HG03108 (cell line): ENCODE results near the gene NUP210L.
"Not testable (repeated sequence)": the region's sequence is repeated elsewhere in the genome, so short reads cannot be mapped to it uniquely, and the experiment has no call there.

Experiments used
- ATAC-seq: cut with Tn5 transposase; IDR thresholded peaks from one replicate; pipeline ENCODE4 v1.9.1; 2021; ENCODE audit warnings: moderate library complexity; ENCODE audit not compliant: unreplicated experiment

Gene NUP210L

DNA sequence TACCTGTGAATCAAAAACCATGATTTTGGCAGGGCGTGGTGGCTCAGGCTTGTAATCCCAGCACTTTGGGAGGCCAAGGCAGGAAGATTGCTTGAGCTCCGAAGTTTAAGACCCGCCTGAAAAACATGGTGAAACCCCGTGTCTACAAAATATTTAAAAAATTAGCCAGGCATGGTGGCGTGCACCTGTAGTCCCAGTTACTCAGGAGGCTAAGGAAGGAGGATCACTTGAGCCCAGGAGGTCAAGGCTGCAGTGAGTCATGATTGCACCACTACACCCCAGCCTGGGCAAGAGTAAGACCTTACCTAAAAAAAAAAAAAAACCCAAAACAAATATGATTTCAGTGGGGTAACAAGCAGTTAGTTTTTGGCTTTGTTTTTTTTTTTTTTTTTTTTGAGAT, 54.7 kb downstream of the NUP210L start:
- not testable (repeated sequence) for ATAC-seq

DNA sequence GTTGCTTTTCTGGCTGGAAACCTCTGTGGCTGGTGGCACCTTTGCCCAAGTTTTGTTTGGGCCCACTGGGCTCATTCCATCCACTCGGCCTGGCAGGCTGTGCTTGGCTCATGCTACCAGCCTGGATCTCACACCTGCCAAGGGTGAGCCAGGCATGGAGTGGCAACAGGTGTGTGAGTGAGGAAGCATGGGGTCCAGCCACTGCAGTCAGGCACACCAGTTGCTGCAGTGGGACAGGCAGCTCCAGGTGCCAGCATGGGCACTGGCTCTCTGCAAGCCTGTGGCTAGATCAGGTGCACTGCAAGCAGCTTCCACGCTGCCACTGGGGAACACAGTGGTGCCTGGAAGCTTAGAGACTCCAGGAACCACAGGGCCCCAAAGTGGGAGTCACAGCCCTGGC, 57.0 kb downstream of the NUP210L start:
- ATAC-seq = no peak

DNA sequence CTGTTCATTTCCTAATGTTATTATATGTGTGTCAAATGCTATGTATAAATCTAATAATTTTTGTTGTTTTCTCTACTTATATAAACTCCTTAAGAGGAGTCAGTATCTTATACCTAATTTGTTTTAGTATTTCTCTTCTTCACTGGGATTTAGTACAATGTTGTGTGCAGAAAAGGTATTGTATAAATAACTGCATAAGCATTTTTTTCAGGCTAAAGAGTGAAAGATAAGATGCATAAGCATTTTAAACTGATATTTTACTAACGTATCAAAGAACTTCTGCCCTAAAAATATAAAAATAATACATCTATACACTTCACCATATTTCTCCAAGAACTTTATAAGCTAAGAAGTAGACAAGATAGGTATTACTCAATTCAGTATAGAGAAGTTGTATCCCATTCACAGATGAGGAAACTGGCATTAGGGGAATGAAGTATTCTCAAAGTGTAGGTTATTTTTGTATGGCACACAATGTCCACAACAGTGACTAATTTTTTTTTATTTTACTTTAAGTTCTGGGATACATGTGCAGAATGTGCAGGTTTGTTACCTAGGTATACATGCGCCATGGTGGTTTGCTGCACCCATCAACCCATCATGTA, 59.3 kb downstream of the NUP210L start:
- no peak for ATAC-seq

DNA sequence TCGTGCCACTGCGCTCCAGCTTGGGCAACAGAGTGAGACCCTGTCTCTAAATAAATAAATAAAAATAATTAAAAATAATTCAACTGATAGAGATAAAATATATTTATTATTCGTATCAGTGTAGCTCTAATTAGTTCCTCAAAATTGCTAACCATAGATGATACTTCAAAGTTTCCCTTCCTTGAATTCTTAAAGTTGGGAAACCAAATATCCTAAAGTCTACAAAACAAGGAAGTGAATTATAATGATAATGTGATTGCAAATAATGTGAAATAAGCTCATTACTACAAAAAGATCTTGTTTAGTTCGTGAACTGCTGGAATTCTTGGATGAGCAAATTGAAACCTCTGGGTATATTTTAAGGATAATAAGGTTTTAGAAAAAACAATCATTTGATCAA, 60.5 kb downstream of the NUP210L start:
- ATAC-seq = no peak

DNA sequence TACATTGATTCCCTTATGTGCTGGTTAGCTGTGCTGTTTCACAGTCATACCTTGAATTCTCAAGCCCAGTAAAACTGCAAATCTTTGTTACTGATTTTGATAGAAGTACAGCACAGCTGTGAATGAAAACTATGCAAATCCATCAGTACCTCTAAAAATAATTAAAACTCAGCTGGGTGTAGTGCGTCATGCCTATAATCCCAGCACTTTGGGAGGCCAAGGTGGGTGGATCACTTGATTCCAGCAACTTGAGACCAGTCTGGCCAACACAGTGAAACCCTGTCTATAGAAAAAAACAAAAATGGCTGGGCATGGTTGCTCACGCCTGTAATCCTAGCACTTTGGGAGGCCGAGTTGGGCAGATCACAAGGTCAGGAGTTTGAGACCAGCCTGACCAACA, 61.2 kb downstream of the NUP210L start:
- no peak for ATAC-seq

DNA sequence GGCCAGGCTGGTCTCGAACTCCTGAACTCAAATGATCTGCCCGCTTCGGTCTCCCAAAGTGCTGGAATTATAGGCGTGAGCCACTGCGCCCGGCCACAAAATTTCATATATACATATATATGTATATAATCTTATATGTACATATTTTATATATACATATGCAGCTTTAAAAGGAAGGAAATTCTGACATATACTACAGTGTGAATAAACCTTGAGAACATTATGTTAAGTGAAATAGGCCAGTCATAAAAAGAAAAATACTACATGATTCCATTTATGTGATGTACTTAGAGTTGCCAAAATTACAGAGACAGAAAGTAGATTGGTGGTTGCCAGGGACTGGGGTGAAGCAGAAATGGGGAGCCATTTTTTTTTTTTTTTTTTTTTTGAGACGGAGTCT, 63.2 kb downstream of the NUP210L start:
- ATAC-seq = no peak

DNA sequence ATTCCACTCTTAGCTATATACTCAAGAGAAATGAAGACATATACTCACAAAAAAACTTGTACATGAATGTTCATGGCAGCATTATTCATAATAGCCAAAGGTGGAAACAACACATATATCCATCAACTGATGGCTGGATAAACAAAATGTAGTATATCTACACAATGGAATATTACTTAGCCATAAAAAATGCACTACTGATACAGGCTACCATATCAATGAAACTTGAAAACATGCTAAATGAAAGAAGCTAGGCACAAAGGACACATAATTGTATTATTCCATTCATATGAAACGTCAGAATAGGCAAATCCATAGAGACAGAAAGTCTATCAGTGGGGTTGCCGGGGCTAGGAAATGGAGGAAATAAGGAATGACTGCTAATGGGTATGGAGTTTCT, 67.3 kb downstream of the NUP210L start:
- ATAC-seq = no peak

DNA sequence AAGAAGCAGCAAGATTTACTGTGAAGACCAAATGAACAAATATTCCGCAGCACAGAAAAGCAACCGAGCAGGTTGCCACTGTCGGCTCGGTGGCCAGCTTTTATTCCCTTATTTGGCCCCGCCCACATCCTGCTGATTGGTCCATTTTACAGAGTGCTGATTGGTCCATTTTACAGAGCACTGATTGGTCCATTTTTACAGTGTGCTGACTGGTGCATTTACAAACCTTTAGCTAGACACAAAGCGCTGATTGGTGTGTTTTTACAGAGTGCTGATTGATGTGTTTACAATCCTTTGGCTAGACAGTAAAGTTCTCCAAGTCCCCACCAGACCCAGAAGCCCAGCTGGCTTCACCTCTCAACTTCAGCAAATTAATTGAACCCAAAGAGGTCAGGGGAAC, 71.8 kb downstream of the NUP210L start:
- ATAC-seq = not testable (repeated sequence)

DNA sequence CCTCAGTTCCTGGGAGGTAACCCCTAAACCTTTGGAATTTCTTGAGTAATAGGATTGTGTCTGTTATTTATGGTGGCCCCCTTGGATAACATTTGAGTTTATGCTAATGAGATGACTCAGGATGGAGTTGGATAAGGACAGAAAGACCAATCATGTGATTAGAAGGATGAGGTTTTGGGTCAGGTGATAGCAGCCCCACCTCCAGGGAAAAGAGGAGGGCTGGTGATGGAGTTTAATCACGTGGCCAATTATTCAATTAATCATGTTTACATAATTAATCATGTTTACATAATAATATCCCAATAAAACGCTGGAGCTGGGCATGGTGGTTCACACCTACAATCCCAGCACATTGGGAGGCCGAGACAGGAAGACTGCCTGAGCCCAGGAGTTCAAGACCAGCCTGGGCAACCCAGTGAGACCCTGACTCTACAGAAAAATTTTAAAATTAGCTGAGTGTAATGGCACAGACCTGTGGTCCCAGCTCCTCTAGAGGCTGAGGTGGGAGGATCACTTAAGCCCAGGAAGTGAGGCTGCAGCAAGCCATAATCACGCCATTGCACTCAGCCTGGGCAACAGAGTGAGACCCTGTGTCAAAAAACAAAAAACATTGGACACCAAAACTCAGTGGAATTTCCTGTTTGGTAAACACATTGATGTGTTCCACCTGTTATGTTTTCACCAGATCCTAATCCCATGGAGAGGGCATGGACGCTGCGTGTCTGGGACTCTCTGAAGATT, 73.3 kb downstream of the NUP210L start:
- ATAC-seq = no peak

DNA sequence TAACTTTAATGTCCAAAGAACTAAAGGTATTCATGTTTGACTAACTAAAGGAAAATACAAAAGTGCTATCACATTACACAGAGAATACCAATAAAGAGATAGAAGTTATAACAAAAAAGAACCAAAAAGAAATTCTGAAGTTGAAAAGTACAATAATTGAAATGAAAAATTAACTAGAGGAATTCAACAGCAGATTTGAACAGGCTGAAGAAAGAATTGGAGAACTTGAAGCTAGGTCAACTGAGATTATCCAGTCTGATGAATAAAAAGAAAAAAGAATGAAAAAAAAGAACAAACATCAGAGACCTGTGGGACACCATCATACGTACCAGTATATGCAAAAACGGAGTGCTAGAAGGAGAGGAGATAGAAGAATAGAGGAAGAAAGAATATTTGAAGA, 78.5 kb downstream of the NUP210L start:
- no peak for ATAC-seq

DNA sequence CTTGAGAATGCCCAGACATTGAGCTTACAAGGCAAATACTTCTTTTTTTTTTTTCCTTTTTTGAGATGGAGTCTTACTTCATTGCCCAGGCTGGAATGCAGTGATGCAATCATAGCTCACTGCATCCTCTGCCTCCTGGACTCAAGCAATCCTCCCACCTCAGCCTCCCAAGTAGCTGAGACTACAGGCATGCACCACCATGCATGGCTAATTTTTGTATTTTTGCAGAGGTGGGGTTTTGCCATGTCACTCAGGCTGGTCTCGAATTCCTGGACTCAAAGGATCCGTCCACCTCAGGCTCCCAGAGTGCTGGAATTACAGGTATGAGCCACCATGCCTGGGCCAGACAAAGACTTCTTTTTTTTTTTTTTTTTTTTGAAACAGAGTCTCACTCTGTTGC, 79.1 kb downstream of the NUP210L start:
- ATAC-seq = no peak

DNA sequence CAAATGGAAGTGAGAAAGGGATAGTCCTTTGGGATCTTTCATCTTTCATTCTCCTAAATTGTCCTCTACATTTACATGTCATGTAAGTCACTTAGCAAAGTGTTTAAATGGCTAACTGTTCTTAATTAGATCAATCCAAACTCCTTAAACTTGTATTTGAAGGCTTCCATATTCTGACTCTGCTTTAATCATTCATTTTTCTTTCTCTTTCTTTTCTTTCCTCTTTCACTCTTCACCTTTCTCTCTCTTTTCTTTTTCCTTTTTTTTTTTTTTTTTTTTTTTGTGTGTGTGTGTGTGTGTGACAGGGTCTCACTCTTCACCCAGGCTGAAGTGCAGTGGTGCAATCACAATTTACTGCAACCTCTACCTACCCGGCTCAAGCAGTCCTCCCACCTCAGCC, 92.6 kb downstream of the NUP210L start:
- ATAC-seq = no peak

DNA sequence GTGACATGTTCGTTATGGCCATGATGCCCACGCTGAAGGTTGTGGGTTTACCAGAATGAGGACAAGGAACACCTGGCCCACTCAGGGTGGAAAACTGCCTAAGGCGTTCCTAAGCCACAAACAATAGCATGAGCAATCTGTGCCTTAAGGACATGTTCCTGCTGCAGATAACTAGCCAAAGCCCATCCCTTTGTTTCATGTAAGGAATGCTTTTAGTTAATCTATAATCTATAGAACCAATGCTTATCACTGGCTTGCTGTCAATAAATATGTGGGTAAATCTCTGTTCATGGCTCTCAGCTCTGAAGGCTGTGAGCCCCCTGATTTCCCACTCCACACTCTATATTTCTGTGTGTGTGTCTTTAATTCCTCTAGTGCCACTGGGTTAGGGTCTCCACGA, 107.4 kb downstream of the NUP210L start:
- not testable (repeated sequence) for ATAC-seq

DNA sequence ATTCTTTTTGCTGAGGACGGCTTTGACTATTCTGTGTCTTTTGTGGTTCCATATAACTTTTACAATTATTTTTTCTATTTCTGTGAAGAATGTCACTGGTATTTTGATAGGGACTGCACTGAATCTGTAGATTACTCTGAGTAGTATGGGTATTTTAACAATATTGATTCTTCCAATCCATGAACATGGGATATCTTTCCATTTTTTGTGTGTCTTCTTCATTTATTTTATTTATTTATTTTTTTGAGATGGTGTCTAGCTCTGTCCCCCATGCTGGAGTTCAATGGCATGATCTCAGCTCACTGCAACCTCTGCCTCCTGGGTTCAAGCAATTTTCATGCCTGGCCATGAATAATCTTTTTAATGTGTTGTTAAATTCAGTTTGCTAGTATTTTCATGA, 121.2 kb downstream of the NUP210L start:
- ATAC-seq = not testable (repeated sequence)

DNA sequence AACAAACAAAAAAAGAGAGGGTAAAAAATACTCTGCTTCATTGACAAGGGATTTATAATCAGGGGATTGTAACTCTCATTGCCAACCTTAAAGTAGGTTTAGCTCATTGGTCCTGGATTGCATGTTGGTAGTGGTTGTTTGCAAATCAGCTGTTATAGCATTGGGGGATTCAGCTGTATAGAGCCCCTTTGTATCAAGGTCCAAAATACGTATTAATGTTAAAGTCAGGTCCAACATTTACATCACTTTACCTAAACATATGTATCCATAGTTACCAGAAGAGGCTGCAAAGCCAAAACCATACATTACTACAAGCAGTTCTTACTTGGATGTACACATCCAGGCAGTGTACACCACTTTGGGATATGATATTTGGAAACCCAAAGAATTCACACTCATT, 134.9 kb downstream of the NUP210L start:
- ATAC-seq = no peak

DNA sequence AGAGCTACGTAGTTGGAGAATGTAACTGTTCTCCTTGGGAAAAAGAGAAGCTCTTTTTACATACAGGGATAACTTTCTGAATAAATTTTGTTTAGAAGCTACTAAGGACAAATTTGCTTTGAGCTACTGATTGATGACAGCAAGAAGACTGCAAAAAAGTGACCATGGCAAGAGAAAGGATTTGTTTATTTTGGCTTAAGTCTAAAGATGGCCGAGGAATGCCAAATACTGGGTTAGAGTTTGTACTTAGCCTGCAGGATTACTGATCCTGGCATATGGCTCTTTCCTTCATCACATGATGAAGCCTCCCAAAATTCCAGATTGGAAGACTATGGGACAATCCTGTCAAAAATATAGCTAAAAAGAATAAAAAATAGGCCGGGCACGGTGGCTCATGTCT, 135.6 kb downstream of the NUP210L start:
- ATAC-seq = no peak

DNA sequence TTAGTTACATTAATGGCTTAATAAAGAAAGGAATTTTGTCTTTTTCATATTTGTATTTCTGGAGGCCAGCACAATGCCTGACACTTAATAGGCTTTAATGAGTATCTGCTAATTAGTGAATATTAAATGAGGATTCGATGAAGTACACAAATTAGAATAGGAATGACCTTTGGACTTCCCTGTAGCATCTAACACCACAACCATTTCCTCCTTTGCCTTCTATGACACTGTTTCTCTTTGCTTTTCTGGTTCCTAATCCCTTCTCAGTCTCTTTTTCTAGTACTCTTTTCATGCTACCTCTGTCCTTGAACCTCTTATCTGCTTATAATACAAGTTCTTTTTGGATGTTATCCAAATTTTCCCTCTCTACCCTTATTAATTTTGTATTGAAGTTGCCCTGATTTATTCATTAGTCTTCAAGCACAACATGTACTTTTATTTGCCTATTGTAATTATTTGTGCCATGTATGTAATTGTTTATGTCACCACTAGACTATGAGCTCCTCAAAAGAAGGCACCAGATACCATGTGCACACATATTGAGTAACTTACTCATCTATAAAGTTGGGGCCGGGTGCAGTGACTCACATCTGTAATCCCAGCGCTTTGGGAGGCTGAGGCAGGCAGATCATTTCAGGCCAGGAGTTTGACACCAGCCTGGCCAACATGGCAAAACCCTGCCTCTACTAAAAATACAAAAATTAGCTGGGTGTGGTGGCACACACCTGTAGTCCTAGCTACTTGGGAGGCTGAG, 140.5 kb downstream of the NUP210L start:
- no peak for ATAC-seq

DNA sequence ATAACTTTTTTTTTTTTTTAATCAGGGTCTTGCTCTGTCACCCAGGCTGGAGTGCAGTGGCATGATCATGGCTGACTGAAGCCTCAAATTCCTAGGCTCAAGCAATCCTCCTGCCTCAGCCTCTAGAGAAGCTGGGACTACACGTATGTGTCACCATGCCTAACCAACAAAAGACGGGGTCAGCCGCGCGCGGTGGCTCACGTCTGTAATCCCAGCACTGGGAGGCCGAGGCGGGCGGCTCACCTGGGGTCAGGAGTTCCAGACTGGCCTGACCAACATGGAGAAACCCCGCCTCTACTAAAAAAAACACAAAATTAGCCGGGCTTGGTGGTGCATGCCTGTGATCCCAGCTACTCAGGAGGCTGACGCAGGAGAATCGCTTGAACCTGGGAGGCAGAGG, 142.3 kb downstream of the NUP210L start:
- ATAC-seq = not testable (repeated sequence)

DNA sequence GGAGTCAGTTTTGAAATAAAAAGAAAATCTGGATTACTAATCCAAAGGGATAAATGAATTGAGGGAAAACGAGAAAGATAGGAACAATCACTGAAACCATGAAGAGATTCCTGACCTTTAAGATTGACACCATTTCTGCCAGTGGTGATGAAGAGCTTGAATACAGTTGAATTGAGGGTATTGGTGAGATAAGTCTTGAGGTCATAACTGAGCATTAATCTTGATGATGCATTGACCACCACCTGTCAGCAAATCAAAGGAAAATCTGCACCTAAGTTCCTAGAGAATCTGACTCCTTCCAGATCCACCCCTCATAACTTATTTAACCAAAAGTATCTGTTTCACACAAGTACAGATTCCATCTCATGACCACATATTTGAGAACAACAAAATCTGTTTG, 142.7 kb downstream of the NUP210L start:
- no peak for ATAC-seq

DNA sequence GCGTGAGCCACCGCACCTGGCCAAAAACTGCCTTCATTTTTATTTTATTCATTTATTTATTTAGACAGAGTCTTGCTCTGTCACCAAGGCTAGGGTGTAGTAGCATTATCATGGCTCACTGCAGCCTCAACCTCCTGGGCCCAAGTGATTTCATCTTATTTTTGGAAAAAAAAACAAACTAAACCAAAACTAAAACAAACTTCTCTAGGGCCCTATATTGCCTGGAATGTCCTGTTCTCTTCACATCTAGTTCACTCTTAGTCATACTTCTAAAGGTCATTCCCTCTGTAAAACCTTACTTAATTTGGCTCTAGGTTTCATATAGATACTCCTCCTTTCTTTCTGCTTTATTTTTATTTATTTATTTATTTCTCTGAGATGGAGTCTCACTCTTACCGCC, 148.7 kb downstream of the NUP210L start:
- no peak for ATAC-seq

DNA sequence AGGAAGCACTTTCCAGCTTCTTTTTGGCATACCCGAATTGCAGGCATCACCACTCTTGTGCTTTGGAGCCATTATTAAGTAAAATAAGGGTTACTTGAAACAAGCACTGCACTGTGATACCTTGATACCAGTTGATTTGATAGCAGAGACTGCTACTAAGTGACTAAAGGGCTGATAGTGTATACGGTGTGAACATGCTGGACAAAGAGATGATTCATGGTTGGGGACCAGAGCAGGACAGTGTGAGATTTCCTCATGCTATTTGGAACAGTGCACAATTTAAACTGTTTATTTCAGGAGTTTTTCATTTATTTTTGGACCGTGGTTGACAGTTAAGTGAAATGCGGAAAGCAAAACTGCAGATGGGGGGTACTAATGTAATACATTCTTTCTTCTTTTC, 154.5 kb downstream of the NUP210L start:
- ATAC-seq = no peak

DNA sequence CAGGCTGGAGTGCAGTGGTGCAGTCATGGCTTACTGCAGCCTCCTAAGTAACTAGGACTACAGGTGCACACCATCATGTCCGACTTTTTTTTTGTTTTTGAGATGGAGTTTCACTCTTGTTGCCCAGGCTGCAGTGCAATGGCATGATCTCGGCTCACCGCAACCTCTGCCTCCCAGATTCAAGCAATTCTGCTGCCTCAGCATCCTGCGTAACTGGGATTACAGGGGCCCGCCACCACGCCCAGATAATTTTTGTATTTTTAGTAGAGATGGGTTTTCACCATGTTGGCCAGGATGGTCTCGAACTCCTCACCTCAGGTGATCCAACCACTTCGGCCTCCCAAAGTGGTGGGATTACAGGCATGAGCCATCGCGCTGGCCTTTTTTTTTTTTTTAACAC, 158.0 kb downstream of the NUP210L start:
- not testable (repeated sequence) for ATAC-seq
